ENCODE measurements around the gene SEMA4G.

The SEMA4G gene

DNA sequence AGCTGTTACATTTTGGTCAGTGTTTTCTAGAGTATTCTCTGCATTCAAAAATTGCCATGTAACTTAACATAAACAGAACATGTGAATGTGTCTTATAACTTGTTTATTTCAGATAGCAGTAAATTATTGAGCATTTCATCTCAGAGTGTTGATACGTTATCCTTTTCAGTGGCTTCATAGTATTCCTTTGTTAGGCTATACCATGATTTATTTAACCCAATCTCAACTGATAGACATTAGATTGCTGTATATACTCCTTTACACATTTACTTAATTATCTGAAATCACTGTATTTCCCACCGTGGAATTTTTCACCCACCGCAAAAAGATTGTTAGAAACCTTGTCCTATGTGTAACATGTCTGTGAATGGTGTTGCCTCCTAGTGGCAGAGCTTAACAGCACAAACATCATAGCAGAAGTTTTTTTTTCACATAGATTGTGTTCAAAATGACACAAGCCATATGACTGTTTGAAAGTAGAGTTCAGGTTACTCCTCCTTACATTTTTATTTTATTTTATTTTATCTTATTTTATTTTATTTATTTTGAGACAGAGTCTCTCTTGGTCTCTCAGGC lies 35.1 kb upstream of the SEMA4G start:
- no peaks in the 10 kb centered on the region for H3K4me1 ChIP-seq
- no peaks in the 10 kb centered on the region for H3K9me3 ChIP-seq (ENCODE audit: control insufficient read depth, low read length)
- H3K4me2 ChIP-seq (ENCODE audit: low read length): no peak overlapping the region
- H3K9ac ChIP-seq: no peak overlapping the region
- TF ChIP-seq, protein P1, sequence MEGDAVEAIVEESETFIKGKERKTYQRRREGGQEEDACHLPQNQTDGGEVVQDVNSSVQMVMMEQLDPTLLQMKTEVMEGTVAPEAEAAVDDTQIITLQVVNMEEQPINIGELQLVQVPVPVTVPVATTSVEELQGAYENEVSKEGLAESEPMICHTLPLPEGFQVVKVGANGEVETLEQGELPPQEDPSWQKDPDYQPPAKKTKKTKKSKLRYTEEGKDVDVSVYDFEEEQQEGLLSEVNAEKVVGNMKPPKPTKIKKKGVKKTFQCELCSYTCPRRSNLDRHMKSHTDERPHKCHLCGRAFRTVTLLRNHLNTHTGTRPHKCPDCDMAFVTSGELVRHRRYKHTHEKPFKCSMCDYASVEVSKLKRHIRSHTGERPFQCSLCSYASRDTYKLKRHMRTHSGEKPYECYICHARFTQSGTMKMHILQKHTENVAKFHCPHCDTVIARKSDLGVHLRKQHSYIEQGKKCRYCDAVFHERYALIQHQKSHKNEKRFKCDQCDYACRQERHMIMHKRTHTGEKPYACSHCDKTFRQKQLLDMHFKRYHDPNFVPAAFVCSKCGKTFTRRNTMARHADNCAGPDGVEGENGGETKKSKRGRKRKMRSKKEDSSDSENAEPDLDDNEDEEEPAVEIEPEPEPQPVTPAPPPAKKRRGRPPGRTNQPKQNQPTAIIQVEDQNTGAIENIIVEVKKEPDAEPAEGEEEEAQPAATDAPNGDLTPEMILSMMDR (IDR thresholded peaks at IDR 0.05): no peak
- no peaks in the 10 kb centered on the region for H3K27me3 ChIP-seq (ENCODE audit: control insufficient read depth, insufficient read depth, low read length)
- no peaks in the 10 kb centered on the region for H3K36me3 ChIP-seq (ENCODE audit: control insufficient read depth, insufficient read depth, low read length)
- H2AFZ ChIP-seq: no peak overlapping the region
- no peak overlapping the region for H3K4me3 ChIP-seq (ENCODE audit: low read depth, low read length)
- no peak overlapping the region for H3K27ac ChIP-seq
- no peaks in the 10 kb centered on the region for H3K79me2 ChIP-seq

DNA sequence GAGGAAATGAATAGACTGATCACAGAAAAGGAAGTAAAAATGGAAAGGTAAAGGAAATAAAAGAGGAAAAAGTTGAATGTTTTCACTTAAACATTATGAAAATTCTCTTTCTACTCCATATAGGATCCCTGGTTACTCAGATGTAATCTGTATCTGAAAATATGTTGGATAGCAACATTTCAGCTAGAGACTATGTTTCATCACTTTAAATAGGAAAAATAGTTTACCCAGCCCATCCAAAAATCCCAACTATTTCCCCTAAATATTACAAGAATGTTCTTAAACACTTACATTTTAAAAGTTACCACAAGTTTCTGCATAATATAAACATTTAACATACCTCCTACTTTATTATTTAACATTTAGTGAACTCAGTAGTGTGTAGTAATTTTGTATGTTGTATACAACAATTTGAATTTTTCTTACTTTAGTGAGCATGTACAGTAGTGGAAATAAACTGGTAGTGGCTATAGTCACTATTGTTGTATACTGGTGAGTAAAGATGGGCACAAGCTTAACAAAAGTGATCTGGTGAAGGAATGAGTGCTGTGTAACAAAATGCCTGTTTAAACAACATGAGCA lies 29.4 kb upstream of the SEMA4G start:
- Histone ChIP-seq H3K9me3 (ENCODE audit: control insufficient read depth, low read length) (no peaks in the 10 kb centered on the region), H3K4me2 (ENCODE audit: low read length) (no peak overlapping the region), H3K4me3 (ENCODE audit: low read depth, low read length) (no peak overlapping the region), H2AFZ (no peak overlapping the region), H3K79me2 (no peaks in the 10 kb centered on the region), H3K27me3 (ENCODE audit: control insufficient read depth, insufficient read depth, low read length) (no peaks in the 10 kb centered on the region), H3K27ac (no peak overlapping the region), H3K4me1 (no peaks in the 10 kb centered on the region), H3K9ac (no peak overlapping the region), H3K36me3 (ENCODE audit: control insufficient read depth, insufficient read depth, low read length) (no peaks in the 10 kb centered on the region)
- TF ChIP-seq, protein P1 (IDR thresholded peaks at IDR 0.05): no peak

DNA sequence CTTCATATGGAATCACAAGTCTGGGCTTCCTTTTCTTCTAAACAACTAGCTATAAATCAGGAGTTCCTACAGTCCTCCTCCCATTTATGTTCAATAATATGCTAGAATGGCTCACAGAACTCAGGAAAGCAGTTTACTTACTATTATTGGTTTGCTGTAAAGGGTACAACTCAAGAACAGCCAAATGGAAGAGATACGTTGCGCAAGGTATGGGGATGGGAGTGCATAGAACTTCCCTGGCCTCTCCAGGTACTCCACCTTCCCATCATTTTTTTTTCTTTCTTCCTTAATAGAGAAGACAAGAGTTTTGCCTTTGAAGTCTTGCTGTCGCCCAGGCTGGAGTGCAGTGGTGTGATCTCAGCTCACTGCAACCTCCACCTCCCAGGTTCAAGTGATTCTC lies 27.1 kb upstream of the SEMA4G start:
- Histone ChIP-seq H3K4me1 (no peaks in the 10 kb centered on the region), H3K4me2 (ENCODE audit: low read length) (no peak overlapping the region), H3K27ac (no peak overlapping the region), H3K27me3 (ENCODE audit: control insufficient read depth, insufficient read depth, low read length) (no peaks in the 10 kb centered on the region), H2AFZ (no peak overlapping the region), H3K36me3 (ENCODE audit: control insufficient read depth, insufficient read depth, low read length) (no peaks in the 10 kb centered on the region), H3K9me3 (ENCODE audit: control insufficient read depth, low read length) (no peaks in the 10 kb centered on the region), H3K79me2 (no peaks in the 10 kb centered on the region), H3K9ac (no peak overlapping the region), H3K4me3 (ENCODE audit: low read depth, low read length) (no peak overlapping the region)
- TF ChIP-seq, protein P1 (IDR thresholded peaks at IDR 0.05): no peak

DNA sequence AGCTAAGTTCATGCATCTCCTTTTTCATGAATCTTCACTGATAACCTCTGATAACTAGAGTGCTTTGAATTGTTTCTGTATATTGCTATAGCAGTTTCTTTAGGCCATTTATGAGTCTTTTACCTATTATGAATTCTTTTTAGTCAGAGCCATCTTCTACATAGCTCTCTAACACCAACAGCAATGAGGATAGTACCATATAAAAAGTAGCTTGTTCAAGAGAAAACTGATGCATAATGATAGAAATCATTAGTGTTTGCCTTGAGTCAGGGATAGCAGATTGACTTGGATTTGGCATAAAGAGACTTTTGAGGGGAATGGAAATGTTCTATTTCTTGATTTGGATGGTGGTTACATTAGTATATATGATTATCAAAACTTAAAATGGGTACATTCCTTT lies 25.8 kb upstream of the SEMA4G start:
- Histone ChIP-seq H3K4me2 (ENCODE audit: low read length) (no peak overlapping the region), H3K27ac (no peak overlapping the region), H3K9ac (no peak overlapping the region), H2AFZ (no peak overlapping the region), H3K4me1 (no peaks in the 10 kb centered on the region), H3K79me2 (no peaks in the 10 kb centered on the region), H3K27me3 (ENCODE audit: control insufficient read depth, insufficient read depth, low read length) (no peaks in the 10 kb centered on the region), H3K9me3 (ENCODE audit: control insufficient read depth, low read length) (no peaks in the 10 kb centered on the region), H3K4me3 (ENCODE audit: low read depth, low read length) (no peak overlapping the region), H3K36me3 (ENCODE audit: control insufficient read depth, insufficient read depth, low read length) (no peaks in the 10 kb centered on the region)
- TF ChIP-seq, protein P1 (IDR thresholded peaks at IDR 0.05): no peak

DNA sequence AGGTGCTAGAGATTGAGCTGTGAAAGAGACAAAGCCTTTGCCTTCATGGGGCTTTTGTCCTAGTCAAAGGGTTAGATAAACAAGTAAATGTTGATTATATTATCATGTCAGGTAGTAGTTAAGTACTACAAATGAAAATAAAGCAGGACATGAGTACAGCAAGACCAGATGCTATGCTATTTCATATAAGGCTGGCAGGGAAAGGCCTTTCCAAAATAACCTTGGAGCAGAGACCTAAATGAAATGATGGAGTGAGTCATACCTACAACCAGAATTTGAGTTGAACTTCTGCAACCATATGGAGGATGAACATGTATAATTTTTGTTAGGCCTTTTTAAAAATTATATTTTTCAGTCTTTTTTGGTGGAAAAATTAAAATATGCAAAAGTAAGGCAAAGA lies 23.6 kb upstream of the SEMA4G start:
- Histone ChIP-seq H3K9me3 (ENCODE audit: control insufficient read depth, low read length) (no peaks in the 10 kb centered on the region), H3K27ac (no peak overlapping the region), H2AFZ (no peak overlapping the region), H3K4me2 (ENCODE audit: low read length) (no peak overlapping the region), H3K9ac (no peak overlapping the region), H3K4me1 (no peaks in the 10 kb centered on the region), H3K79me2 (no peaks in the 10 kb centered on the region), H3K36me3 (ENCODE audit: control insufficient read depth, insufficient read depth, low read length) (no peaks in the 10 kb centered on the region), H3K27me3 (ENCODE audit: control insufficient read depth, insufficient read depth, low read length) (no peaks in the 10 kb centered on the region), H3K4me3 (ENCODE audit: low read depth, low read length) (no peak overlapping the region)
- TF ChIP-seq, protein P1 (IDR thresholded peaks at IDR 0.05): no peak

Measured in parathyroid adenoma (tissue), 2 donors.